LNCaP clone FGC (cell line): Measurements from ENCODE around the gene SESN1.

ENCODE experiments used
- DNase-seq: peaks from one replicate; pipeline ENCODE4 v3.0.0-alpha.2; 2011; ENCODE audit warnings: low read depth
- H3K4me3 ChIP-seq: 2 replicates; pipeline ENCODE4 v1.5.1; 2011; ENCODE audit warnings: mild to moderate bottlenecking, low read depth, low read length, control low read depth
- TF ChIP-seq, protein P1 (sequence below): IDR thresholded peaks from 2 replicates; pipeline ENCODE4 v1.5.1; 2012; ENCODE audit warnings: mild to moderate bottlenecking; ENCODE audit not compliant: control insufficient read depth, insufficient read depth; ENCODE audit errors: extremely low read depth

SESN1 gene

DNA sequence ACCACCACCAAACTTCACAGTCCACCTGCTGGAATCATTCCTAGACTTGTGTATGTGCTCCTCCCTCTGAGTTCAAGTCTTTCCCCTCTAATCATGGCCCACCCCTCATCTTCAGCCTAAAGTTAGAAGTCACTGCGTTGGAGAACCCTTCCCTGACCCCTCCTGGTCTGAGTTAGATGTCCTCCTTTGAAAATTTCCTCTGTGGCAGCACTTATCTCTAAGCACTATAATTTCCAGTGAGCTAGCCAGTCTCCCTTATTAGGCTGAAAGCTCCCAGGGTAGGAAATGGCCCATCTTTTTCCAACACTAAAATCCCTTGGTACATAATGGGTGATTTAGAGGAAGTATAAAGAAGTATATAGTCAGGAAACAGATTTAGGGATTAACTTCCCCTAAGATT lies 63.2 kb downstream of the SESN1 start:
- DNase-seq, result no peak
- H3K4me3 ChIP-seq, result no peak overlapping the region
- TF ChIP-seq, protein P1, sequence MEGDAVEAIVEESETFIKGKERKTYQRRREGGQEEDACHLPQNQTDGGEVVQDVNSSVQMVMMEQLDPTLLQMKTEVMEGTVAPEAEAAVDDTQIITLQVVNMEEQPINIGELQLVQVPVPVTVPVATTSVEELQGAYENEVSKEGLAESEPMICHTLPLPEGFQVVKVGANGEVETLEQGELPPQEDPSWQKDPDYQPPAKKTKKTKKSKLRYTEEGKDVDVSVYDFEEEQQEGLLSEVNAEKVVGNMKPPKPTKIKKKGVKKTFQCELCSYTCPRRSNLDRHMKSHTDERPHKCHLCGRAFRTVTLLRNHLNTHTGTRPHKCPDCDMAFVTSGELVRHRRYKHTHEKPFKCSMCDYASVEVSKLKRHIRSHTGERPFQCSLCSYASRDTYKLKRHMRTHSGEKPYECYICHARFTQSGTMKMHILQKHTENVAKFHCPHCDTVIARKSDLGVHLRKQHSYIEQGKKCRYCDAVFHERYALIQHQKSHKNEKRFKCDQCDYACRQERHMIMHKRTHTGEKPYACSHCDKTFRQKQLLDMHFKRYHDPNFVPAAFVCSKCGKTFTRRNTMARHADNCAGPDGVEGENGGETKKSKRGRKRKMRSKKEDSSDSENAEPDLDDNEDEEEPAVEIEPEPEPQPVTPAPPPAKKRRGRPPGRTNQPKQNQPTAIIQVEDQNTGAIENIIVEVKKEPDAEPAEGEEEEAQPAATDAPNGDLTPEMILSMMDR, result no peak

GRCh38 chr6:109029313-109029712 lies 65.3 kb downstream of the SESN1 start:
- H3K4me3 ChIP-seq, result no peak overlapping the region
- DNase-seq, result no peak
- TF ChIP-seq, protein P1, result no peak

- TF ChIP-seq, protein P1, result no peak
- DNase-seq, result no peak
- H3K4me3 ChIP-seq, result no peak overlapping the region
Observed at GRCh38 chr6:109028439-109028838, 66.2 kb downstream of the SESN1 start.

DNA sequence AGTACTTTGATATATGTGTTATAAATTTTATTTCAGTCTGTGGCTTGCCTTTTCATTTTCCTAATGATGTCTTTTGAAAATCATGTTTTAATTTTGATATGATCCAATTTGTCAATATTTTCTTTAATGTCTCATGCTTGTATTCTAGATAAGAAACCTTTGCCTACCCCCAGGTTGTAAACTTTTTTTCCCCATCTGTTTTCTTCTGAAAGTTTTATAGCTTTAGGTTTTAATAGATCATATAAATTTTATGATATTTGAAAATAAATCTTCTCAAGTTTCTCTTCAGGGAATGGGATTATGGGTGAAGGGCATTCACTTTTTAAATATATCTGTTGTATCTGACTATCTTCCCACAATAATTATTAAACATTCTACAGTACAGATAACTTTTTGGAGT lies 66.7 kb downstream of the SESN1 start:
- no peak overlapping the region for H3K4me3 ChIP-seq
- DNase-seq, result peak; percentile 73
- TF ChIP-seq, protein P1, result no peak

DNA sequence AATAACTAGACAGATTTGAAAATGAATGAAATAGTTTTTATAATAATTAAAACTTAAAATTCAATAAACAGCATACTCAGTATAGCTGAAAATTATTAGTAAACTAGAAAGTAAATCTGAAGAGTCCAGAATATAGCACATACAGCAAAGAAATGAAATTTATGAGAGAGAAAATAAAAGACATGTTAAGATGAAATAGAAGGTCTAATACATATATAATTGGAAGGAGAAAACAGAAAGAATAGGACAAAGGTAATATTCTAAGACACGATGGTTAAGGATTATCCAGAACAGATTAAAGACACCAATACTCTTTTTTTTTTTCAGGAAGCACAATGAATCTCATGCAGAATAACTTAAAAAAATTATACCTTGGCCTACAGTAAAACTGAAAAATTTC lies 69.0 kb downstream of the SESN1 start:
- TF ChIP-seq, protein P1, result no peak
- no peak for DNase-seq
- no peak overlapping the region for H3K4me3 ChIP-seq

- DNase-seq, result no peak
- H3K4me3 ChIP-seq, result no peak overlapping the region
- TF ChIP-seq, protein P1, result no peak
Observed at GRCh38 chr6:109024784-109025183, 69.9 kb downstream of the SESN1 start.

DNA sequence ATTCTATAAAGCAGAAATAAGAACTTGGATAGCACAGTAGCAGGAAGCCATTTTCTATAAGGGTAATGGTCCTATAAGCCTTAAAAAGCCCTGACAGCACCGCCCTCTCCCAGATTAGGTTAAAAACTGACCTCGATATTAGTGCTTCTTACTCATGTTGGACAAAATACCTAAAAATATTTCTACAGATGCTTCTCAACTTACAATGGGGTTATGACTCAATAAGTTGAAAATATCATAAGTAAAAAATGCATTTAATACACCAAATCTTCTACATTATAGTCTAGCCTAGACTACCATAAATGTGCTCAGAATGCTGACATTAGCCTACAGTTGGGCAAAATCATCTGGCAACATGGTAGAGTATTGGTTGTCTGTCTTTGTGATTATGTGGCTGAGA lies 70.3 kb downstream of the SESN1 start:
- TF ChIP-seq, protein P1, result no peak
- DNase-seq, result no peak

More for the DNA sequence above, 70.3 kb downstream of the SESN1 start:
- H3K4me3 ChIP-seq, result no peak overlapping the region
